Ectodermal cell (in vitro differentiated cells): ENCODE results near the gene MIGA2. TPM values are rescaled to one million over a fixed set of nuclear protein-coding genes. Genes with fewer than 3 reads are reported as not detected.

ENCODE experiments used
- H3K27ac ChIP-seq: 2 replicates; pipeline ENCODE4 v1.7.0; 2013; ENCODE audit warnings: mild to moderate bottlenecking, low read depth, low read length; ENCODE audit not compliant: insufficient read depth, poor library complexity, severe bottlenecking
- H3K27me3 ChIP-seq: 2 replicates; pipeline ENCODE4 v1.7.0; 2013; ENCODE audit warnings: mild to moderate bottlenecking, low read length; ENCODE audit not compliant: insufficient read depth, control insufficient read depth, poor library complexity, severe bottlenecking
- H3K36me3 ChIP-seq: one replicate; pipeline ENCODE4 v1.7.0; 2013; ENCODE audit warnings: low read length; ENCODE audit not compliant: control insufficient read depth, insufficient read depth
- H3K4me1 ChIP-seq: one replicate; pipeline ENCODE4 v1.7.0; 2013; ENCODE audit warnings: low read length; ENCODE audit not compliant: control insufficient read depth, insufficient read depth
- H3K4me3 ChIP-seq: 2 replicates; pipeline ENCODE4 v1.7.0; 2013; ENCODE audit warnings: low read depth, low read length, control low read depth; ENCODE audit not compliant: insufficient read depth
- H3K9me3 ChIP-seq: 2 replicates; pipeline ENCODE4 v1.7.0; 2013; ENCODE audit warnings: mild to moderate bottlenecking, low read length, moderate library complexity; ENCODE audit not compliant: control insufficient read depth
- WGBS, 2 experiments: methylation state at CpG; one replicate each; pipeline ENCODE4 v1.1.7; 2013; ENCODE audit warnings: missing lambda C conversion rate in 2 of 2; 5-methylcytosine and 5-hydroxymethylcytosine counted together
- polyA plus RNA-seq, 4 experiments: library from polyadenylated mRNA; stranded (reverse); fragments of 50-300 nt; gene quantifications; one replicate each; pipeline ENCODE4 v1.2.3, GENCODE V29; 2013

Gene MIGA2, protein sequence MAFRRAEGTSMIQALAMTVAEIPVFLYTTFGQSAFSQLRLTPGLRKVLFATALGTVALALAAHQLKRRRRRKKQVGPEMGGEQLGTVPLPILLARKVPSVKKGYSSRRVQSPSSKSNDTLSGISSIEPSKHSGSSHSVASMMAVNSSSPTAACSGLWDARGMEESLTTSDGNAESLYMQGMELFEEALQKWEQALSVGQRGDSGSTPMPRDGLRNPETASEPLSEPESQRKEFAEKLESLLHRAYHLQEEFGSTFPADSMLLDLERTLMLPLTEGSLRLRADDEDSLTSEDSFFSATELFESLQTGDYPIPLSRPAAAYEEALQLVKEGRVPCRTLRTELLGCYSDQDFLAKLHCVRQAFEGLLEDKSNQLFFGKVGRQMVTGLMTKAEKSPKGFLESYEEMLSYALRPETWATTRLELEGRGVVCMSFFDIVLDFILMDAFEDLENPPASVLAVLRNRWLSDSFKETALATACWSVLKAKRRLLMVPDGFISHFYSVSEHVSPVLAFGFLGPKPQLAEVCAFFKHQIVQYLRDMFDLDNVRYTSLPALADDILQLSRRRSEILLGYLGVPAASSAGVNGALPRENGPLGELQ
- polyA plus RNA-seq (2013, experiment 1 of 4) = 26.5 TPM
- polyA plus RNA-seq (2013, experiment 2 of 4) = 23.7 TPM
- polyA plus RNA-seq (2013, experiment 3 of 4) = 19.5 TPM
- polyA plus RNA-seq (2013, experiment 4 of 4) = 18.4 TPM

DNA sequence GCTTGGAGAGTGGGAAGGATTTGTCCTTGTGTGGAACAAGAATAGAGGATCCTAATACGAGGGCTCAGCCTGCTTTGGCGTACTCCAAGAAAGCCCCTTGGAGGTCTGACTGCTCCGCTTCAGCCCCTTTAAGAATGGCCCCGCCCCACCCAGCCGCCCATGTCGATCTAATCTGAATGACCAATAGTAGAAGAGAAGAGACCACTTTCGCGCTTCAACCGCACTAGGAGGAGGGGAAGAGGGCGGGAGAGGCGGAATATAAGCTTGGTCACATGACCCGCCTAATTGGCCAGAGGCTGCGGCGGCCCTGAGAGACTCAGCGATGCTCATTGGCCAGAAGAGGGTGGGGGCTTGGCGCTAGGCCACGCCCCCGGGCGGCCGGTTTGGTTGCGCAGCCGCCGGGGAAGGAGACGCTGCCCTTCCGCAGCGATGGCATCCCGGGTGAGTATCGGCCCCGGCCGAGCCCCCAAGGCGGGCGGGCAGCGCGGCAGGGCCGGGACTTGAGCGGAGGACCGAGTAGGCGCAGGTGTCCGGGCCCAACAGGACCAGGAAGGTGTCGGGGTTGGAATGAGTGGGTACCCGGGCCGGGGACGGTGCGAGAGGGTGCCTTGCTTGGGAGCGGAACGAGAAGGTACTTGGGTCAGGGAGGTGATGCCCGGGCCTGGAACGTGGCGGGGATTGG, at the start of gene MIGA2:
Gene MIGA2, plus strand, starts transcription at position 386 of the 682 bp plus-strand sequence. CDS start 3,969 bp downstream, outside the sequence.
- no peaks in the 10 kb centered on the region for H3K9me3 ChIP-seq
- WGBS, 2 experiments = 1% methylated on average over 49 of the region's 49 CpGs
- peak within 1 kb of the TSS; percentile 53 for H3K27ac ChIP-seq
- H3K4me3 ChIP-seq = peak within 1 kb of the TSS; percentile 86
- H3K4me1 ChIP-seq = peaks cover 12% of the 10 kb centered on the region
- no peaks in the 10 kb centered on the region for H3K36me3 ChIP-seq
- no peaks in the 10 kb centered on the region for H3K27me3 ChIP-seq

DNA sequence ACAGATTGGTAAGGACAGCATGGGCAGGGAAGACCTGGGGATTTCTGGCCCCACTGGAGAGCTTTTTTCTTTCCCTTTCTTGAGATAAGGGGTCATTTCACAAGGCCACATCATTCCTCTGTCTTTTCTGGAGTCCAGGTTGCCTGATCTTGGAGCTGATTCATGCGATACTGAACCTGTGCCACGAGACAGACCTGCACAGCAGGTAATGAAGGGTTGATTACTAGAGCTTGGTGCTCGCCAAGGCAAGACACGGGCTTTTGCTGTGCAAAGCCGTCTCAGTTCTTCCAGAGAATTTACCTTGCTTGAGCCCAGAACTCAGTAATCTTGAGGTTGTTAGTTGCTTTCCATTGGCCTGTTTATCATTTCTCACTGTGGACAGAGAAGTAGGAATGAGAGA, 49.8 kb upstream of the MIGA2 start:
- Histone ChIP-seq H3K4me1 (no peaks in the 10 kb centered on the region), H3K36me3 (peaks cover 72% of the 10 kb centered on the region), H3K27ac (no peak overlapping the region), H3K9me3 (no peaks in the 10 kb centered on the region), H3K4me3 (no peak overlapping the region), H3K27me3 (no peaks in the 10 kb centered on the region)
- 94 to 96% methylated on average over 5 of the region's 5 CpGs for WGBS, 2 experiments

DNA sequence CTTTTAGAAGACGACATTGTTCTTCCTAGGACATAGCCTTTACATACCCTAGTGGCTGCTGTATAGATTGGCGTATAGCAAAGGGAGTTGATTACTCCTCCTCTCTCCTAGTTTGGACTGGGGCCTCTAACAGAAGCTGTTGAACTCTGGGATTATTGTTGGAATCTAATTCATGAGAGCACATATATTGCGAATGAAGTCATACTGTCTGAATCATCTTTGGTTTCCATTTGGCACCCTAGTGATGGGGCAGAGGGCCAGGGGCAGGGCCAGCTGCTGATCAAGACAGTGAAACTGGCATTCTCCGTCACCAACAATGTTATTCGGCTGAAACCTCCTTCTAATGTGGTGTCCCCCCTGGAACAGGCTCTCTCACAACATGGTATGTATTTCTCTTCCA, 48.6 kb upstream of the MIGA2 start:
- Histone ChIP-seq H3K4me3 (no peak overlapping the region), H3K9me3 (no peaks in the 10 kb centered on the region), H3K27ac (no peak overlapping the region), H3K4me1 (no peaks in the 10 kb centered on the region), H3K27me3 (no peaks in the 10 kb centered on the region), H3K36me3 (peaks cover 64% of the 10 kb centered on the region)
- WGBS, 2 experiments = 95 to 96% methylated on average over 5 of the region's 5 CpGs

- Histone ChIP-seq H3K27ac (no peak overlapping the region), H3K9me3 (no peaks in the 10 kb centered on the region), H3K4me1 (no peaks in the 10 kb centered on the region), H3K36me3 (peaks cover 65% of the 10 kb centered on the region), H3K27me3 (no peaks in the 10 kb centered on the region), H3K4me3 (no peak overlapping the region)
- WGBS, 2 experiments = 93% methylated on average over 7 of the region's 7 CpGs
Observed at GRCh38 chr9:128992995-128993394, 43.4 kb upstream of the MIGA2 start.

DNA sequence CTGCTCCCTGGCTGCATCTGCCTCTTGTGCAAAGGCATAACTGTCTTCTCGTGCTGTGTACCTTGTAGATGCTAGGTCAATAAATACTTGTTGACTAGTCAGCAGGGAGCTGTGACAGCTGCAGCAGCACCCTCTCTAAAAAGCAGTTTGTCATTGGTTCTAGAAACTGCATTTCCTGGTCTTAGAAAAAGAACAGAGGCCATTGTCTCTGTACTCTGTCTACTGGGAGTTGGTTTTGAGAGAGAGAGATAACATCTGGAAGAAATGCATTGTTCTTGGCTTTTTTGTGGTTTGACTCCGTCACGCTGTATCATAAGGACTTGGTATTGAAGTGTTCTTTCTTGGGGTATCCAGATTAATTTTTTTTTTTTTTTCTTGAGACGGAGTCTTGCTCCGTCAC, 40.6 kb upstream of the MIGA2 start:
- Histone ChIP-seq H3K27ac (no peak overlapping the region), H3K36me3 (peaks cover 70% of the 10 kb centered on the region)
- 94 to 96% methylated on average over 5 of the region's 5 CpGs for WGBS, 2 experiments

DNA sequence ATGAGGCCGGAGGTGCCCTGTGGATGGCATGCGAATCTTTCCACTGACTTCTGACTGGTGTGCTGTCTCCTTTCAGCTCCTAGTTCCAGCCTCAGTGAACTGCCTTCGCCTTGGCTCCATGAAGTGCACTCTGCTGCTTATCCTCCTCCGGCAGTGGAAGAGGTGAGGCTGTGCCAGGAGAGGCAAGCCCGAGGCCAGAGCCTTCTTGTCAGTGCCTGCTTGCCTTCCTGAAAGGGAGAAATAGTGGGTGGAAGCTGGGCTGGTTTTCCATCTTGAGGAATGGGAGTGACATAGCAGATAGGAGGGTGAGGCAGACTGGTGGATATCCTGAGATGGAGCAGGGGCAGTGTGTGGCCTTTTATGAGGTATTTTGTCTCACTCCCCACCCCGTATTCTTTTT, 38.0 kb upstream of the MIGA2 start:
- no peak overlapping the region for H3K27ac ChIP-seq
- H3K4me1 ChIP-seq = no peaks in the 10 kb centered on the region
- no peaks in the 10 kb centered on the region for H3K9me3 ChIP-seq
- no peak overlapping the region for H3K4me3 ChIP-seq
- H3K36me3 ChIP-seq = peaks cover 77% of the 10 kb centered on the region
- 96 to 97% methylated on average over 6 of the region's 6 CpGs for WGBS, 2 experiments
- H3K27me3 ChIP-seq = no peaks in the 10 kb centered on the region

More for the DNA sequence above, 40.6 kb upstream of the MIGA2 start:
- Histone ChIP-seq H3K4me3 (no peak overlapping the region), H3K27me3 (no peaks in the 10 kb centered on the region), H3K4me1 (no peaks in the 10 kb centered on the region), H3K9me3 (no peaks in the 10 kb centered on the region)

GRCh38 chr9:128999581-129000206, 36.7 kb upstream of the MIGA2 start:
- Histone ChIP-seq H3K27ac (no peak overlapping the region), H3K36me3 (peaks cover 66% of the 10 kb centered on the region), H3K27me3 (no peaks in the 10 kb centered on the region), H3K9me3 (no peaks in the 10 kb centered on the region), H3K4me1 (no peaks in the 10 kb centered on the region), H3K4me3 (no peak overlapping the region)
- WGBS, 2 experiments = 97 to 98% methylated on average over 13 of the region's 13 CpGs

- Histone ChIP-seq H3K36me3 (peaks cover 60% of the 10 kb centered on the region), H3K4me3 (no peak overlapping the region), H3K27me3 (no peaks in the 10 kb centered on the region), H3K27ac (no peak overlapping the region), H3K9me3 (no peaks in the 10 kb centered on the region), H3K4me1 (no peaks in the 10 kb centered on the region)
- 94 to 98% methylated on average over 10 of the region's 10 CpGs for WGBS, 2 experiments
Observed at GRCh38 chr9:129001504-129002325, 34.7 kb upstream of the MIGA2 start.

- Histone ChIP-seq H3K4me1 (no peaks in the 10 kb centered on the region), H3K4me3 (no peak overlapping the region), H3K27me3 (no peaks in the 10 kb centered on the region), H3K27ac (no peak overlapping the region), H3K36me3 (peaks cover 50% of the 10 kb centered on the region), H3K9me3 (no peaks in the 10 kb centered on the region)
- WGBS, 2 experiments = 96% methylated on average over 9 of the region's 9 CpGs
Observed at GRCh38 chr9:129002992-129003391, 33.4 kb upstream of the MIGA2 start.
